GM19438 (cell line): ENCODE results near the gene ERICH3.

Source experiments
- ATAC-seq: cut with Tn5 transposase; IDR thresholded peaks from one replicate; pipeline ENCODE4 v1.9.1; 2021; ENCODE audit warnings: low read depth; ENCODE audit not compliant: unreplicated experiment

Gene ERICH3, protein sequence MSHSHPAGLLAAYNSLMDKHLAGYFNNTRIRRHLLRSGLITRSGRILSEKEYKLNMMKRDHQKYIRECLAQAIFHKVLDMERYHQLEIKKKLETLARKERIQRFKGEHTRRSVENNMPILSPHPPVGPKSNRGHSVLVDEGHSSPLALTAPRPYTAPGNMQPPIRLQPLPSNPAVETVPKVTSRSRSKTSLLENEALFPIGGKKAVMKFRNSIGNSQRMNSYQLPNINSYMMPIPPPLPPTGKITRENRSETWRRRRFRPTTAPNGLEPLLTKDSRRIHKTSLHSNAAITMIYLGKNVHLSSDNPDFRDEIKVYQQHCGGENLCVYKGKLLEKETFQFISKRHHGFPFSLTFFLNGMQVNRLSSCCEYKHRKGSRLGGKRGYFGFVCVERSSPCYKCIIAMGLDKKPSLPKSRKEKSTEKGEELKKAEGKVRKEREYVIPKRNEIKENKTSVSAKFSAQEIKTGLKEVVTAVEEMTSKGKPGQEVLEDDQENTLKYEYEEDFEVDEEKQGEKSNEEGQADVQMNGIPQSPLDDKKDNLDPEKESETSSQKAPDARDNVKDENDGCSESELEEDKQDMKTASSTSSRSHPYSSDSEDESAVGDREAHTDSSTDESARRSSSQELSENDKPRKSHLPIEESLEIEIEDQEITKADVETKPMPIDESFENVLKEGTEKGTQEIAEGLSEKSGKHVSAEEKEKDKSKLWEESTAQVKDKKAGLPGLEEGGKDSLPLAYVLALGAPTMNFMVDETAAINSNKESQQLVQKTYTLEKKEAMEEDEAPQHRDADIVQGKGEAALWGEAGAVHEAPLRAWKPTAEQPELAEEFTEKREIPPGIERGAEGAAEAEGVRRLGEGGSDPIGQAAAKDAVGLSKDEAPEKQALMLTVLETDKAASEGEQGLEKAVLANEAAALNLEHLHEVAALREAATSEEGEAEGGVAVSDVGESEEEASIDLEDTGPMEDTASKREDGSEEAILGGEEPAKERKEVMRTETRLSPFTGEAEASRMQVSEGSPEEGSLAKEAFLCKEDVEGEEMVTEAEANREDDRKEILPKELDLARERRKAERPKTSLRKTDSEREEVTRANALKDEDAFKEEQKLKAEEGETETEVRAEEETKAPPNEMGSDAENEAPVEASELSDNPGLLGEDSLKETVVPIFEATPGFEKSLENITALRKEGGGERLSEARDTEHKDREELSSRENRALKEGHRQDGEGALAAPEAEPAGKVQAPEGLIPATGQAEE (N-terminal part only)

DNA sequence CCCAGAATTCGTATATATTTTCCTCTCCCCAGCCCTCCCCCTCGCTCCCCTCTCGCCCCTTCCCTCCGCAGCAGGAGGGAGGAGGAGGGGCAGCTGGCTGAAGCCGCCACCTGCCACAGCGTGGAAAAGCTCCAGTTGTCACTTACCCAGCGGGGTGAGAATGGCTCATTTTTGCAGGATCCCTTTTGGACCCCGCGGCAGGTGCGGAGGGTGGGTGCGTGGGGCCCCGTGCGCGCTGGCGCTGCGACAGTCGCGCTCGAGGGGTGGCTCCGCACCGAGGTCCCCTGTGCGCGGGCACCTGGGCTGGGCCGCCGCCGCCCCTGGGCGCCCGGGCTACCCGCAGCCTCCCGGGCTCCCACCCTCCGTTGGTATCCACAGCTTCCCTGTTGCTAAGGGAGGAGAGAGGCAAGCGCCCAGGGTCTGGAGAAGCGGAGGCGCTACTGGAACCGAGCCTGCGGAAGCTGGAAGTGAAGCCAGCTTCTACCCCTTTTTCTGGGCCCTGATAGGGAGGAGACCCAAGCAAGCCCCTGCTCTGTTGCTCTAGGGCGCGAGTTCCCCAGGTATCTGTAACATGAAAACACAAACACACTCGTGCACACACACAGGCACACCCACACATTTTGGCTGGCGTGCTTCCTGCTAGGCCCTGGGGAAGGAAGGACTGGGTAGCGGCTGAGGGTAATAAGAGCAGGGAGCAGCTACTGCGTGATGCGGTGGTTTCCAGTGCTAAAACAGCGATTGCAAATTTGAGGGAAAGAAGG lies at the start of gene ERICH3:
Gene ERICH3 (minus strand): TSS at position 442 of the 761 bp plus-strand sequence. CDS start 273 bp downstream, at position 169.
- peak; percentile 59 for ATAC-seq

DNA sequence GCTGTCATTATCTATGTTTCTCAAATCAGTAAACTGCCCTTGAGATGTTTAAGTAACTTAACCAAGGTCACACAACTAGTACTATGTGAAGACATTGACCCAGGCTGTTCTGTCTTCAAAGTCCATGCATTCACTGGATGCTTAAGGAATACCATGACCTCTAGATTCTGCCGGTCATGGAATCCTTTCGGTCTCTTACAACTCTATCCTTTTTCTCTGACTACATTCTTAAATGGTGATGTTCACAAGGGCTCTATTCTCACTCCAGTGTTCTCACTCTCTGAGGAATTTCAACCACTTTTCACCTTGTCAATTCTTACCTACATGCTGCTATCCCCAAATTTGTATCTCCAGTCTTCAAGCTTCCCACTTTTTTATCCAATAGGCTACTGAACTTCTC lies 44.0 kb upstream of the ERICH3 start:
- ATAC-seq = no peak

DNA sequence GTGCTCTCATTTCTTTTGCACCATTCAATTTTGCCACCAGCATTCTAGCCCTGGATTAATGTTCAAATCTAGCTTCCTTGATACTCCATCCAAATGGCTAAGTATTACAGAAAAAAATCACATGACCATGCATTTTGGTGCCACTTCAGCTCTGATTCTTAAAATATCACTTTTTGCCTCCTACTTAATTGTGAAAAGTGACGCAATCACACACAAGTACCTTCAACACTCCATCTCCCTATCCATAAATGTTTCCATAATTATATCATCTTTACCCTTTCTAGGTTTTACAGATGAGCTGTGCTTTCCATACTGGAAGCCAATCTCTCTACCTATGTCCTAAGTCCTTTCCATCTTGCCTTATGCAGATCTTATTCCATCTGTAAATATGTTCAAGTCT lies 43.2 kb upstream of the ERICH3 start:
- ATAC-seq = no peak

DNA sequence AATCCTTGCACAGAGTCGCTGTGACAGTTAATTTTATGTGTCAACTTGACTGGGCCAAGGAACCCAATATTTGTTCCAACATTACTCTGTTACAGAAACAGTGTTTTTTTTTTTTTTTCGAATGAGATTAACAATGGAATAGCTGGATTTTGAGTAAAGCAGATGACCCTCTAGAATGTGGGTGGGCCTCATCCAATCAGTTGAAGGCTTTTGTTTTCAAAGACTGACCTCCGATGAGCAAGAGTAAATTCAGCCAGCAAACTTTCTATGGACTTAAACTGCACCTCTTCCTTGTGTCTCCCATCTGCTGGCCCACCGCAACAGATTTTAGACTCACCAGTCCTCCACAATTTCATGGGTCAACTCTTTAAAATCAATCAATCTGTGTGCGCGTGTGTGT lies 42.2 kb upstream of the ERICH3 start:
- no peak for ATAC-seq

DNA sequence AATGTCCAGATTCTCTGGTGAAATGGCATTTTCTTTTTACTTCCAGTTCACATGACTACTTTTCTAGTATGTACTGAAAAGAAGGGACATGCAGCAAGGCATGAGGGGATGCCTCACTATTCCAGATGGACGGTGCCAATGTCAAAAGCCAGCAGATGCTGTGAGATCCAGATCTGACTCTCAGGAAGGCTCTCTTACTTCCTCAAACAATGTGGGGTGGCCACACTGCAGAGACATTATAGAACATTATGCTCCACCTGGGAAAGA lies 41.6 kb upstream of the ERICH3 start:
- ATAC-seq = no peak

DNA sequence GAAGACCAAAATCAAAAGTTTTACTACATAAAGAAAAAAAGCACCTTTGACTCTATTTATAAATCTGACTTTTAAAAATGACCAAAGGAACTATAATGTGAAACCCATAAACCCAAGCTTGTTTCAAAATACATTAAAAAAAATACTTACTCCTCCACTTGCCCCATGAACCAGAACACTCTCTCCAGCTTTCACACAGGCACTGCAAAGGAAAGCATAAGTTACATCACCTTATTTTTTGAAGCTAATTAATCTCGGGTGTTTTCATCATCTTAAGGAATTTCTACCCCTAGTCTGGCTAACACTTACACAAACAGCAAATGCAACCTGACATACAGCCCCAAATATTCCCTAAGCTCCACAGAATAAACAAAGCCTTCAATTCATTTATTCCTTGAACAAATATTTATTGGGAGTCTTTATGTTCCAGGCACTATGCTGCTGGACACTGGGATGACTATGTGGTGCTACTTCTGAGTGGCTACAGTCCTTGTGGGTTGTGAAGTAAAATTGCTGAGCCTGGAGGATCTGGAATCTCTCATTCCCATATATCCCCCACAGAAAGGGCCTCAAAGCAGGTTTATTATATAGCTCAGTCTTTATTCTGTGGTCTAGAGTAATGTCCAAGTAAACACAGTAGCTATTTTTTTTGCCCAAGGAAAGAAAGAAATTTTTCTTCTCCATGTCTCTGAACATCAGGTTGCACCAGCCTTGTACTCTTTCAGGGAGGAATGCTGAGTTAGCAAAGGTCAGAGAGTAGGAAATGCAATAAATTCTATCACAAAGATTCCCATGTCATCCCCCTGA lies 41.0 kb upstream of the ERICH3 start:
- peak; percentile 64 for ATAC-seq

DNA sequence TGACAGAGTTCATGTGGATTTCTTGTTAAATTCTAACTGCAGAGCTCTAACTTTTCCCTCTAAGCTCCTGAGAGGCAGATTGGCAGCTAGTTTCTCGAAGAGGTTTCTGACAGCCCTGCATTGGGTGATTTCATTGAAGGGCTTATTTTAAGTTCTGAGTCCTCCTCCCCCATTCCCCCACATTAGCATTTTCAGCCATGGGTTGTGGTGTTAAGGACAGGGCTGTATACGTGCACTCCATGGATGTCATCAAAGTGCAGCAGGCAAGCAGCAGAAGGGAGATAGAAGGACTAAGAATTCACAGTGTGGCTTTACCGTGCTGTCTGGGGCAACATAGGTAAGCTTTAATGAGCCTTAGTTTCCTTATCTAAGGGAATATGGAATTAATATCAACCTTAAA lies 40.3 kb upstream of the ERICH3 start:
- no peak for ATAC-seq

DNA sequence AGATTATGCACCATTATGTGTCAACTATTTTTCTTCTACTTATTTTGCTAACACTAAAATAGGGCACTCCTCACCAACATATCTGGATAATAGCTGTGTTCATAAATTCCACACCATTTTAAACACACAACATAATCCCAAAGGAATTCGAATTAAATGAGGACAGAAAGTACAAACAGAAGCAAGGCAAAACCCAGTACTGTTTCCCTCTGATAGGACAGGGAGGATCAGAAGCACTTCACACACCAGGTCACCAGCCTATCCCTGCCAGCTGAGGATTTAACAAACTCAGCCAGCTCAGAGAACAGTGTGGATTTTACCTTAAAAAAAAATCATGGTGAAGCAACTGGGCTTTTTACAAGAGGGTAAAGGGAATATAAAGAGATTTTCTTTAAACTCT lies 39.3 kb upstream of the ERICH3 start:
- ATAC-seq = no peak

DNA sequence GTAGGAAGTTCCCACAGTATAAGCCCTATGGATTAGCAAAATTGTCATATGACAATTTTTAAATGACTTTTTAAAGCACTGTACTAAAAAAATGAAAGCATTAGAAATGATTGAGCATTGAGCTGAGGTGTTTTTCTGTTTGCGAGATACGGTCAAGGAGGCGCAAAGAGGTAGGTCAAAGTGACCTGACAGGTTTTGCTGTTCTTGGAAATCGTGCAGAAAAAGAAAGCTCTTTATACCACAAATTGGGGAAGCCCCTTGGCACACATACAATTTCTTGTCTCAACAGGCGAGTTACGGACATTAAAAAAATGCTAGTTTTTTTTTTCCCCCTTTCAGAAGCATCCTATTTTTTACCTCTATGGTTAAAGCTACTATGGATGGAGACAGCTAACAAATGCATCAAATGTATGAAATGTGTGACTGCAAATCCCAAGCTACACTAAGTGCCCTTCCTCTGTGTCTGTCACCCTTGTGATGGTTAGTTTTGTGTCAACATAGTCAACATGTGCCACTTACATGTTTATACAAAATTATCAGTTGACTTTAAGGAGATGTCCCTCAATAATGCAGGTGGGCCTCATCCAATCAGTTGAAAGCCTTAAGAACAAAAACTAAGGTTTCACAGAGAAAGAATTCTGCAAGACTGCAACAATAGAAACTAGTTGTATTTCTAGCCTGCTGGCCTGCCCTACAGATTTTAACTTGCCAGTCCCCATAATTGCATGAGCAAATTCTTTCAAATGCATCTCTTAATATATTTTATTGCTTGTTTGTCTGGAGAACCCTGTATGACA lies 30.0 kb upstream of the ERICH3 start:
- ATAC-seq = no peak

DNA sequence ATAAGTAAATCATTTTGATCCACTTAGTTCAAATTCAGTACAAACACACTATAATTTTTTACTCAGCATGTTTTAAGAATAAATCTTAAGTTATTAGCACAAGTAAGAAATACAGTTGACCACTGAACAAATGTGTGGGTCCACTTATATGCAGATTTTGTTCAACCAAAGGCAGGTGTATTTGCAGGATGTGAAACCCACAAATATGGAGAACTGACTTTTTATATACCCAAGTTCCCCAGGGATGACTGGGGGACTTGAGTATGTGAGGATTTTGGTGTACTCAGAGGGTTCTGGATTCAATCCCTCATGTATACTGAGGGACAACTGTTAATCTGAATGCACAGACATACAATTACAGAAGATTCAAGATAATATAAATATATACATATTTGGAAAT lies 25.7 kb upstream of the ERICH3 start:
- ATAC-seq = no peak

DNA sequence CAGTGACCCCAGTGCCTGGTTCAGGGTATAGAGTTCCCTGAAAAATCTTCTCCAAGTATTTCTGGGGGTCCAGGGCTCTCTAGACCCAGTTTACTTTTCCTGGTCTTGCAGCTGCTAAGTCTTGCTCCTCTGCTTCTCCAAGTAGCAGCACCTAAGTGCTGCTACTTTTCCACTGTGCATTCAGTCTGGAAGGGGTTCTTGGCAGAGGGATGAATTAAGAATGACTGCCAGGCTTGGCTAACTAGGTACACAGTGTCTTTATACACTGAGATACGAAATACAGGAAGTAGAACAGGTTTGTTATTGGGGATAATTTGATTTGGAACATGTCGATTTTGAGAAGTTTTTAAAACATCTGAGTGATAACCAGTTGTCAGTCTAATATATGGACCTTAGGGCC lies 24.2 kb upstream of the ERICH3 start:
- ATAC-seq = no peak

DNA sequence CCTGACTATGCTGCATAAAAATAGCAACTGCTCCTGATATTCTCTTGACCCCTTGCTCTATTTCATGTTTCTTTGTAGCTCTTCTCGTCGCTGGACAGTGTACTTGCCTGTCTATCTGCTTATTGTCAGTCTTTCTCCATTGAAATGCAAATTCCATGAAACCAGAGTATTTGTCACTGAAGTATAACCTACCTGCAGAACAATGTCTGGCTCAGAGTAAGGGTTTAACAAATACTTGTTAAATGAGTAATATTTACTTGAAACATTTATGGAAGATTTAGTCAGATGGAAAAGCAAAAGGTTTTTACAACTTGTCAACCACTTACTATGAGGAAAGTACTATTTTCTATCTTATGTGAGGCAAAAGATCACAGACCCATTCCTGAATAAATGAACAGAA lies 19.9 kb upstream of the ERICH3 start:
- ATAC-seq = no peak

DNA sequence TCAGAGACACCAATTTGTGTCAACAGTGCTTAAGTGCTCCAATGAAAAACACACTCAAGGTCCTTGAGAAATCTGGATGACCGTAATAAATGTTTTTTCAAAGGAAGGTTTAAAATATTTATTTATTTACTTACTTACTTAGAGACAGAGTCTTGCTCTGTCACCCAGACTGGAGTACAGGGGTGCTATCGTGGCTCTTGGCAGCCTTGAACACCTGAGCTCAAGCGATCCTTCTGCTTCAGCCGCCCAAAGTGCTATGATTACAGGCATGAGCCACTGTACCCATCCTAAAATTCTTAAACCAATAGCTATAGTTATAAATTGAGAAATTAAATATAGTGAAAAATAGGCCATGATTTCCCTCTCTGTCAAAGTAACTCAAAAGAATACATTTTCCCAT lies 17.3 kb upstream of the ERICH3 start:
- no peak for ATAC-seq

DNA sequence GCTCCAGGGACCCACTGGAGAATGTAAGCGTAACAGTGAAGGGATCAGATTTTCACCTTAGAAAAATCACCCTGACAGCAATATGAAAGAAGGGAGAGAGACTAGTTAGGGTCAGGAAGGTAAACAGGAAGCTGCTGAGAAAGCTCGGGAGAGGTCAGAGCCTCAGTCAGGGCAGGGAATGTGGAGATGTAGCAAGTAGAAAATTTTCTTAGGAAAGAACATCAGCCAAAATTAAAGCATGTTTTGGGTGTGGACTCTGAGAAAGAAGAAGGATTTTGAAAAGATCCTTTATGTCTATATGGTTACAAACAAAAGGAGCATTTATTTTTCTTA lies 16.7 kb upstream of the ERICH3 start:
- ATAC-seq = no peak

DNA sequence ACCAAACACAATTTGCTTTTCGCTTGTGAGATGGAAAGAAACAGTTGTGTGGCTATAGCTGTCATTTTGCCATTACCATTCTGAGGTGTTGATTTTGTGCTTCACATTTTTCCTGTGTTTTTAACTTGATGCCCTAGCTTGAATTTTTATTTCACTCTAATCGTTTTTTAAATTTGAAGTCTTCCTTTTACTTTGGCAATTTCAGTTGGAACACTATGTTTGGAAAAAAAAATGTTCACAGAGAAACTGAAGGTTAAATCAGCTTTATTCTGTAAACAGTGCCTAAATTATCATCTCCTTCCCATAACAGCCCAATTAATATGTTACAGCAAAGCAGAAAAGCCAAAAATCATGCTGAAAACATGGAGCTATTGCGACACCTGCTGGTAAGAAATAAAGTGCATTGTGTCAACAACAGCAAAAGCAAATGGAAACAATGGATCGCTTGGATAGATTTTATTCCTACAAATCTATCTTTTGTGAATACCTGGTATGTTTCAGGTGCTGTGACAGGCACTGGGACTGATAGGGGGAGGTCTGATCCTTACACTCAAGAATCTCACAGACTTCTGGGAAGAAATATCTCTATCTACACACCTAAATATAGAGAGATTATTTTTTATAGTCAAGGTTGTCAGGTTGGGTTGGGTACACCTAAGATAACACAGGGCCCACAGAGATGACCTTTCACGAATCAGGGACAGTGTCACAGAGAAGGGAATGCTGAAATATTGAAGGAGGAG lies 16.2 kb upstream of the ERICH3 start:
- peak; percentile 69 for ATAC-seq

DNA sequence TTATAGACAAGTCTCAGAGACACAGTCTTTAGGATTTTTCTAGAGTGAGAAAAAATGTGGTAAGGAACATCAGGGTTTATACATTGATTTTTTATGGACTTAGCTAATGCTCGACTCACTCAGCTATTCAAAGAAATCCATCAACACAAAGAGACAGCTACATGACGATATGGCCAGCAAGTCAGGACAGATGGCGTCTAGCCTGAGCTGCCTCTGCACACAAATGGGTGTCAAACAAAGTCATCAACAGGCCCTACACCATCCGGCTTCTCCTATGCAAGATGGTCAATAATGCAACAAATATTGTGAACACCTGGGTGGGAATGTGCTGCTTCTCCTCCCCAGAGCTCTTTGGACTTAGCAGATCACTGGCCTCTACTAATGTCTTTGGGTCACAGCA lies 13.3 kb upstream of the ERICH3 start:
- no peak for ATAC-seq

DNA sequence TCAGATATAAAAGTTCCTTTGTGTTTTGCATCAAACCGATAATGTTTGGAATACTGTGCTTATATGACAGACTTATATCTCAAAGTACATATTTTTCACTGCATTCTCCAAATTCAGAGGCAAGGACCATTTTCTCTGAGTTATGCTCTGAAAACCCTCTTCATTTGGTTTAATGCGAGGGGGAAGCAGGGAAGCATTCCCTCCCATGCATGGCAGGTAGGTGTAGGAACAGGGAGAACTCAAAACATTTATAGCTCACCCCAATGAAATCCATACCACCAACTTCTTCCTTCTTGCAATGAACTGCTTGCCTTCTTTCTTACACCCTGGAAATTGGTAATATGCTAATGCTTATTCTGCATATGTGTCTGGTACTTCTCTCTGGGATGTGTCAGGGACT lies 10.7 kb upstream of the ERICH3 start:
- no peak for ATAC-seq

DNA sequence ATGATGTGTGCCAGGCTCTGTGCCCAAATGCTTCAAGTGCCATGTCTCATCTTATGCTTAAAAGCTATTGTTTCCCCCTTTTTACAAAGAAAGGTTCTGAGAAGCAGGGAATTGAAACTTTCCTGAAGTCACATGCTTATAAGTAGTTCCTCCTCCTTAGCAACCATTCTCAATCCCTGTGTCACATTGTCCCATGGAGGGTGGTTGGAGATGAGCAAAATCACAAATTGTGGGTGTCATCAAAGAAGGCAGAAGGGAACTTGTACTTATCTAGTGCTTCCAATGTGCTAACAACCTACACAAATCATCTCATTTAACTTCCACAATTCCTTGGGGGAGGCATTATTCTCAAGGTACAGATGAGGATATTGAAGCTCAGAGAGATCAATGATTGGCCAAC lies 10.1 kb upstream of the ERICH3 start:
- no peak for ATAC-seq
